ENCODE data around the gene RNF38. TPM values are rescaled to one million over a fixed set of nuclear protein-coding genes. Genes with fewer than 3 reads are reported as not detected.
"Not testable (repeated sequence)": the region's sequence is repeated elsewhere in the genome, so short reads cannot be mapped to it uniquely, and the experiment has no call there.

Gene RNF38
- total RNA-seq, 1 experiment from 2014 or later = 18.6 TPM

- POLR2A ChIA-PET = no interaction called here
- intact Hi-C loops (cut with micrococcal nuclease) = no loop called here
- CTCF ChIA-PET = no interaction called here
- peaks cover 1% of the 10 kb centered on the region for H3K4me1 Mint-ChIP-seq (ENCODE audit: insufficient read depth, unreplicated experiment)
- H3K36me3 Mint-ChIP-seq (ENCODE audit: insufficient read depth, unreplicated experiment) = peaks cover 12% of the 10 kb centered on the region
- TF ChIP-seq, protein P1, sequence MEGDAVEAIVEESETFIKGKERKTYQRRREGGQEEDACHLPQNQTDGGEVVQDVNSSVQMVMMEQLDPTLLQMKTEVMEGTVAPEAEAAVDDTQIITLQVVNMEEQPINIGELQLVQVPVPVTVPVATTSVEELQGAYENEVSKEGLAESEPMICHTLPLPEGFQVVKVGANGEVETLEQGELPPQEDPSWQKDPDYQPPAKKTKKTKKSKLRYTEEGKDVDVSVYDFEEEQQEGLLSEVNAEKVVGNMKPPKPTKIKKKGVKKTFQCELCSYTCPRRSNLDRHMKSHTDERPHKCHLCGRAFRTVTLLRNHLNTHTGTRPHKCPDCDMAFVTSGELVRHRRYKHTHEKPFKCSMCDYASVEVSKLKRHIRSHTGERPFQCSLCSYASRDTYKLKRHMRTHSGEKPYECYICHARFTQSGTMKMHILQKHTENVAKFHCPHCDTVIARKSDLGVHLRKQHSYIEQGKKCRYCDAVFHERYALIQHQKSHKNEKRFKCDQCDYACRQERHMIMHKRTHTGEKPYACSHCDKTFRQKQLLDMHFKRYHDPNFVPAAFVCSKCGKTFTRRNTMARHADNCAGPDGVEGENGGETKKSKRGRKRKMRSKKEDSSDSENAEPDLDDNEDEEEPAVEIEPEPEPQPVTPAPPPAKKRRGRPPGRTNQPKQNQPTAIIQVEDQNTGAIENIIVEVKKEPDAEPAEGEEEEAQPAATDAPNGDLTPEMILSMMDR (IDR thresholded peaks at IDR 0.05; ENCODE audit: unreplicated experiment) = no peak
- no TSS peak for BruUV-seq (replicated peaks)
- no peaks in the 10 kb centered on the region for H3K9me3 Mint-ChIP-seq (ENCODE audit: unreplicated experiment)
- no peak overlapping the region for H3K4me3 Mint-ChIP-seq (ENCODE audit: unreplicated experiment)
- H3K27ac Mint-ChIP-seq (ENCODE audit: low read depth, unreplicated experiment) = no peak overlapping the region
- H3K27me3 Mint-ChIP-seq (ENCODE audit: insufficient read depth, unreplicated experiment) = no peaks in the 10 kb centered on the region
- DNase-seq (ENCODE audit: unreplicated experiment) = no peak
These were observed 77.6 kb downstream of the RNF38 start for GRCh38 chr9:36322462-36322861.

GRCh38 chr9:36321903-36322302, 78.2 kb downstream of the RNF38 start:
- BruUV-seq (replicated peaks); H3K9me3 Mint-ChIP-seq (ENCODE audit: unreplicated experiment); intact Hi-C loops (cut with micrococcal nuclease); H3K27ac Mint-ChIP-seq (ENCODE audit: low read depth, unreplicated experiment); H3K4me1 Mint-ChIP-seq (ENCODE audit: insufficient read depth, unreplicated experiment); CTCF ChIA-PET; H3K27me3 Mint-ChIP-seq (ENCODE audit: insufficient read depth, unreplicated experiment); DNase-seq (ENCODE audit: unreplicated experiment); H3K4me3 Mint-ChIP-seq (ENCODE audit: unreplicated experiment): not testable (repeated sequence)
- peaks cover 12% of the 10 kb centered on the region for H3K36me3 Mint-ChIP-seq (ENCODE audit: insufficient read depth, unreplicated experiment)
- POLR2A ChIA-PET = interaction anchor here (0.8 kb wide), 1 partner anchor 132 kb away, joined by 3 read pairs; no protein-coding TSS in a partner anchor

GRCh38 chr9:36320466-36320865, 79.6 kb downstream of the RNF38 start:
- POLR2A ChIA-PET = interaction anchor here (1.1 kb wide), 1 partner anchor 63 kb away, joined by 3 read pairs; no protein-coding TSS in a partner anchor
- intact Hi-C loops (cut with micrococcal nuclease) = no loop called here

DNA sequence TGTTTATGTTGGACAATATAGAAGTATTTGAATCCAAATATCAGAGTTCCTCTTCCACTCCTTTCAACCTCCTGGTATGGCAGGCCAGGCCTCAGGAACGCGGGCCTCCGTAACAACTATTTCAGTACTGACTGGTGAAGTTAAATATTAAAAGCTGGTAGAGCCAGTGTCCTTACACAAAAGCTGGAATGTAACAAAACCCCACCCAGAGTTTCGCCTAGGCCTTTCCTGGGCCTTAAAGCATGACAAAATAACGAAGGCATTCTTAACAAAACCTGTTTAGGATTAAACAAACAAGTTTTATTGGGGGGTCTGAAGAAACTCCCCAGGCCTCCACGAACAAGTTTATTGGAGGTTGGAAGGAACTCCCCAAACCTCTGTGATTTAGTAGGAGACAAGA, 80.3 kb downstream of the RNF38 start:
- ChIA-PET POLR2A (interaction anchor here (1.1 kb wide), 1 partner anchor 63 kb away, joined by 3 read pairs; no protein-coding TSS in a partner anchor), CTCF (interaction anchor here (0.8 to 4.5 kb wide), 2 partner anchors 10 to 39 kb away, joined by 3 to 45 read pairs; no protein-coding TSS in a partner anchor)
- Mint-ChIP-seq H3K36me3 (ENCODE audit: insufficient read depth, unreplicated experiment) (peaks cover 12% of the 10 kb centered on the region), H3K27me3 (ENCODE audit: insufficient read depth, unreplicated experiment) (no peaks in the 10 kb centered on the region), H3K9me3 (ENCODE audit: unreplicated experiment) (no peaks in the 10 kb centered on the region), H3K4me3 (ENCODE audit: unreplicated experiment) (no peak overlapping the region), H3K27ac (ENCODE audit: low read depth, unreplicated experiment) (no peak overlapping the region), H3K4me1 (ENCODE audit: insufficient read depth, unreplicated experiment) (no peaks in the 10 kb centered on the region)
- no peak for DNase-seq (ENCODE audit: unreplicated experiment)
- intact Hi-C loops (cut with micrococcal nuclease) = no loop called here
- BruUV-seq (replicated peaks) = no TSS peak
- TF ChIP-seq, protein P1 (IDR thresholded peaks at IDR 0.05; ENCODE audit: unreplicated experiment) = no peak

More at GRCh38 chr9:36320466-36320865, 79.6 kb downstream of the RNF38 start:
- Mint-ChIP-seq H3K4me3 (ENCODE audit: unreplicated experiment) (no peak overlapping the region), H3K27ac (ENCODE audit: low read depth, unreplicated experiment) (no peak overlapping the region), H3K27me3 (ENCODE audit: insufficient read depth, unreplicated experiment) (no peaks in the 10 kb centered on the region), H3K9me3 (ENCODE audit: unreplicated experiment) (no peaks in the 10 kb centered on the region), H3K4me1 (ENCODE audit: insufficient read depth, unreplicated experiment) (no peaks in the 10 kb centered on the region), H3K36me3 (ENCODE audit: insufficient read depth, unreplicated experiment) (peaks cover 12% of the 10 kb centered on the region)
- TF ChIP-seq, protein P1 (IDR thresholded peaks at IDR 0.05; ENCODE audit: unreplicated experiment) = no peak
- DNase-seq (ENCODE audit: unreplicated experiment) = no peak
- BruUV-seq (replicated peaks) = no TSS peak
- CTCF ChIA-PET = interaction anchor here (0.8 to 4.5 kb wide), 2 partner anchors 9 to 40 kb away, joined by 3 to 45 read pairs; no protein-coding TSS in a partner anchor

All from MCF 10A (cell line).